ENCODE results near the gene GIPC1.

GIPC1 gene

GRCh38 chr19:14439014-14439413, 56.9 kb downstream of the GIPC1 start:
- Histone ChIP-seq H3K14ac (ENCODE audit: low read length in 2 of 2) (peak overlapping the region in 1 of 2 experiments; percentile 76), H2AFZ (ENCODE audit: low read depth, low read length) (no peak overlapping the region), H3K36me3 (ENCODE audit: control insufficient read depth in 1 of 2, insufficient read depth in 2 of 2, low read depth in 1 of 2, low read length in 2 of 2) (peaks cover 33 to 35% of the 10 kb centered on the region in 2 experiments), H3K4me3 (ENCODE audit: insufficient read depth in 1 of 2, low read depth in 1 of 2, low read length in 2 of 2) (no peak overlapping the region), H2BK5ac (ENCODE audit: low read depth, low read length, poor library complexity, severe bottlenecking) (no peak overlapping the region), H3K79me1 (replicated peaks; ENCODE audit: low read length, poor library complexity, severe bottlenecking) (peaks cover 28% of the 10 kb centered on the region), H3K27me3 (ENCODE audit: control insufficient read depth in 1 of 2, insufficient read depth in 1 of 2, low read length in 2 of 2) (no peaks in the 10 kb centered on the region), H3K27ac (ENCODE audit: low read length, poor library complexity, severe bottlenecking) (no peak overlapping the region), H2BK12ac (ENCODE audit: low read length in 2 of 2) (no peak overlapping the region), H3K4me1 (ENCODE audit: control insufficient read depth, insufficient read depth, low read depth, low read length) (peaks cover 26% of the 10 kb centered on the region), H2BK15ac (ENCODE audit: low read depth, poor library complexity, severe bottlenecking) (no peak overlapping the region), H2AK5ac (ENCODE audit: low read length, severe bottlenecking) (no peak overlapping the region), H2BK120ac (ENCODE audit: low read depth, low read length) (no peak overlapping the region), H3K4me2 (ENCODE audit: low read length, poor library complexity, severe bottlenecking) (no peak overlapping the region), H3K18ac (ENCODE audit: low read depth in 1 of 2, low read length in 2 of 2) (no peak overlapping the region), H3K9ac (ENCODE audit: low read length) (no peak overlapping the region), H4K8ac (ENCODE audit: low read length) (no peak overlapping the region), H3K4ac (ENCODE audit: low read depth in 1 of 2, low read length in 2 of 2) (no peak overlapping the region), H3K23ac (ENCODE audit: low read length in 2 of 2) (no peak overlapping the region), H3K9me3 (ENCODE audit: control insufficient read depth, low read length) (no peaks in the 10 kb centered on the region), H4K91ac (ENCODE audit: low read length) (no peak overlapping the region)
- 82% methylated on average over 9 of the region's 9 CpGs for WGBS
- DNase-seq = no peak

GRCh38 chr19:14437578-14438140, 58.3 kb downstream of the GIPC1 start:
- Histone ChIP-seq H3K14ac (ENCODE audit: low read length in 2 of 2) (no peak overlapping the region), H3K9me3 (ENCODE audit: control insufficient read depth, low read length) (no peaks in the 10 kb centered on the region), H3K36me3 (ENCODE audit: control insufficient read depth in 1 of 2, insufficient read depth in 2 of 2, low read depth in 1 of 2, low read length in 2 of 2) (peaks cover 19 to 22% of the 10 kb centered on the region in 2 experiments), H3K18ac (ENCODE audit: low read depth in 1 of 2, low read length in 2 of 2) (no peak overlapping the region), H3K27me3 (ENCODE audit: control insufficient read depth in 1 of 2, insufficient read depth in 1 of 2, low read length in 2 of 2) (no peaks in the 10 kb centered on the region), H3K79me1 (replicated peaks; ENCODE audit: low read length, poor library complexity, severe bottlenecking) (peaks cover 35% of the 10 kb centered on the region), H2BK15ac (ENCODE audit: low read depth, poor library complexity, severe bottlenecking) (no peak overlapping the region), H3K9ac (ENCODE audit: low read length) (no peak overlapping the region), H4K91ac (ENCODE audit: low read length) (no peak overlapping the region), H3K27ac (ENCODE audit: low read length, poor library complexity, severe bottlenecking) (no peak overlapping the region), H3K4me1 (ENCODE audit: control insufficient read depth, insufficient read depth, low read depth, low read length) (peaks cover 32% of the 10 kb centered on the region), H2AK5ac (ENCODE audit: low read length, severe bottlenecking) (no peak overlapping the region), H4K8ac (ENCODE audit: low read length) (no peak overlapping the region), H3K4me3 (ENCODE audit: insufficient read depth in 1 of 2, low read depth in 1 of 2, low read length in 2 of 2) (no peak overlapping the region), H3K4ac (ENCODE audit: low read depth in 1 of 2, low read length in 2 of 2) (no peak overlapping the region), H2BK120ac (ENCODE audit: low read depth, low read length) (no peak overlapping the region), H2AFZ (ENCODE audit: low read depth, low read length) (no peak overlapping the region), H3K4me2 (ENCODE audit: low read length, poor library complexity, severe bottlenecking) (no peak overlapping the region), H2BK5ac (ENCODE audit: low read depth, low read length, poor library complexity, severe bottlenecking) (no peak overlapping the region), H2BK12ac (ENCODE audit: low read length in 2 of 2) (no peak overlapping the region), H3K23ac (ENCODE audit: low read length in 2 of 2) (no peak overlapping the region)
- DNase-seq = no peak
- WGBS = 88% methylated on average over 7 of the region's 7 CpGs

GRCh38 chr19:14435320-14436050, 60.4 kb downstream of the GIPC1 start:
- peaks cover 4 to 10% of the 10 kb centered on the region in 2 experiments for H3K36me3 ChIP-seq (ENCODE audit: control insufficient read depth in 1 of 2, insufficient read depth in 2 of 2, low read depth in 1 of 2, low read length in 2 of 2)
- peak overlapping the region in 1 of 2 experiments; percentile 89 for H3K4me3 ChIP-seq (ENCODE audit: insufficient read depth in 1 of 2, low read depth in 1 of 2, low read length in 2 of 2)
- 92% methylated on average over 16 of the region's 17 CpGs for WGBS
- DNase-seq = no peak
- no peak overlapping the region for H2AK5ac ChIP-seq (ENCODE audit: low read length, severe bottlenecking)
- no peak overlapping the region for H3K4me2 ChIP-seq (ENCODE audit: low read length, poor library complexity, severe bottlenecking)
- H3K4me1 ChIP-seq (ENCODE audit: control insufficient read depth, insufficient read depth, low read depth, low read length) = peaks cover 33% of the 10 kb centered on the region
- peak overlapping the region in 1 of 2 experiments; percentile 40 for H3K4ac ChIP-seq (ENCODE audit: low read depth in 1 of 2, low read length in 2 of 2)
- no peak overlapping the region for H3K27ac ChIP-seq (ENCODE audit: low read length, poor library complexity, severe bottlenecking)
- no peak overlapping the region for H2BK15ac ChIP-seq (ENCODE audit: low read depth, poor library complexity, severe bottlenecking)
- no peak overlapping the region for H2BK120ac ChIP-seq (ENCODE audit: low read depth, low read length)
- peak overlapping the region in 1 of 2 experiments; percentile 18 for H3K14ac ChIP-seq (ENCODE audit: low read length in 2 of 2)
- no peak overlapping the region for H3K23ac ChIP-seq (ENCODE audit: low read length in 2 of 2)
- peaks cover 24% of the 10 kb centered on the region for H3K79me1 ChIP-seq (replicated peaks; ENCODE audit: low read length, poor library complexity, severe bottlenecking)
- no peaks in the 10 kb centered on the region for H3K9me3 ChIP-seq (ENCODE audit: control insufficient read depth, low read length)
- H2BK12ac ChIP-seq (ENCODE audit: low read length in 2 of 2) = no peak overlapping the region
- H2BK5ac ChIP-seq (ENCODE audit: low read depth, low read length, poor library complexity, severe bottlenecking) = no peak overlapping the region
- H4K8ac ChIP-seq (ENCODE audit: low read length) = no peak overlapping the region
- H3K27me3 ChIP-seq (ENCODE audit: control insufficient read depth in 1 of 2, insufficient read depth in 1 of 2, low read length in 2 of 2) = peaks cover 0 to 3% of the 10 kb centered on the region in 2 experiments
- H3K9ac ChIP-seq (ENCODE audit: low read length) = peak overlapping the region; percentile 86
- no peak overlapping the region for H3K18ac ChIP-seq (ENCODE audit: low read depth in 1 of 2, low read length in 2 of 2)
- no peak overlapping the region for H2AFZ ChIP-seq (ENCODE audit: low read depth, low read length)
- H4K91ac ChIP-seq (ENCODE audit: low read length) = no peak overlapping the region

GRCh38 chr19:14434543-14435319, 61.2 kb downstream of the GIPC1 start:
- Histone ChIP-seq H2AFZ (ENCODE audit: low read depth, low read length) (no peak overlapping the region), H3K4me1 (ENCODE audit: control insufficient read depth, insufficient read depth, low read depth, low read length) (peaks cover 28% of the 10 kb centered on the region), H2BK120ac (ENCODE audit: low read depth, low read length) (no peak overlapping the region), H3K4ac (ENCODE audit: low read depth in 1 of 2, low read length in 2 of 2) (peak overlapping the region in 1 of 2 experiments; percentile 48), H3K36me3 (ENCODE audit: control insufficient read depth in 1 of 2, insufficient read depth in 2 of 2, low read depth in 1 of 2, low read length in 2 of 2) (peaks cover 4 to 10% of the 10 kb centered on the region in 2 experiments), H2BK12ac (ENCODE audit: low read length in 2 of 2) (peak overlapping the region; percentile 37 to 75), H3K9me3 (ENCODE audit: control insufficient read depth, low read length) (no peaks in the 10 kb centered on the region), H4K91ac (ENCODE audit: low read length) (peak overlapping the region; percentile 41), H2BK15ac (ENCODE audit: low read depth, poor library complexity, severe bottlenecking) (no peak overlapping the region), H3K27me3 (ENCODE audit: control insufficient read depth in 1 of 2, insufficient read depth in 1 of 2, low read length in 2 of 2) (peaks cover 0 to 3% of the 10 kb centered on the region in 2 experiments), H4K8ac (ENCODE audit: low read length) (peak overlapping the region; percentile 75), H2BK5ac (ENCODE audit: low read depth, low read length, poor library complexity, severe bottlenecking) (no peak overlapping the region), H3K23ac (ENCODE audit: low read length in 2 of 2) (no peak overlapping the region), H3K14ac (ENCODE audit: low read length in 2 of 2) (peak overlapping the region in 1 of 2 experiments; percentile 35), H3K4me2 (ENCODE audit: low read length, poor library complexity, severe bottlenecking) (peak overlapping the region; percentile 91), H3K18ac (ENCODE audit: low read depth in 1 of 2, low read length in 2 of 2) (peak overlapping the region in 1 of 2 experiments; percentile 3), H3K27ac (ENCODE audit: low read length, poor library complexity, severe bottlenecking) (peak overlapping the region; percentile 11), H2AK5ac (ENCODE audit: low read length, severe bottlenecking) (no peak overlapping the region), H3K79me1 (replicated peaks; ENCODE audit: low read length, poor library complexity, severe bottlenecking) (peaks cover 19% of the 10 kb centered on the region), H3K9ac (ENCODE audit: low read length) (peak overlapping the region; percentile 86), H3K4me3 (ENCODE audit: insufficient read depth in 1 of 2, low read depth in 1 of 2, low read length in 2 of 2) (peak overlapping the region in 1 of 2 experiments; percentile 89)
- 85% methylated on average over 23 of the region's 23 CpGs for WGBS
- DNase-seq = peak; percentile 87
